WTC11 (cell line): ENCODE data around the gene CTNNA3. TPM values are rescaled to one million over a fixed set of nuclear protein-coding genes. Genes with fewer than 3 reads are reported as not detected.

Experiments
- ATAC-seq: fragments of 200-7000 bp; cut with Tn5 transposase; 2 replicates; pipeline ENCODE4 v1.10.0; 2021; ENCODE audit warnings: mild to moderate bottlenecking, moderate library complexity
- CTCF ChIA-PET: fragments of 300-600 bp; sonication (Branson Sonifier 250); formaldehyde crosslinking; loops from one replicate; lab custom pipeline; 2021; ENCODE audit warnings: antibody characterized with exemption; lab: Charles Lee
- POLR2A ChIA-PET: fragments of 350-600 bp; sonication (Branson Sonifier 250); formaldehyde crosslinking; loops from one replicate; lab custom pipeline; 2021; ENCODE audit warnings: antibody characterized with exemption; lab: Charles Lee
- DNase-seq: peaks from one replicate; pipeline ENCODE4 v3.0.0; 2021; ENCODE audit warnings: low spot score
- H3K27ac Mint-ChIP-seq: 2 replicates; pipeline ENCODE4 v1.8.0; 2021; ENCODE audit warnings: mixed read lengths
- H3K27me3 Mint-ChIP-seq: 2 replicates; pipeline ENCODE4 v1.8.0; 2021; ENCODE audit warnings: low read depth, mild to moderate bottlenecking, moderate library complexity, mixed read lengths
- H3K36me3 Mint-ChIP-seq: 2 replicates; pipeline ENCODE4 v1.8.0; 2021; ENCODE audit warnings: mixed read lengths
- H3K4me1 Mint-ChIP-seq: 2 replicates; pipeline ENCODE4 v1.8.0; 2022; ENCODE audit warnings: mixed read lengths
- H3K4me3 Mint-ChIP-seq: 2 replicates; pipeline ENCODE4 v1.8.0; 2021; ENCODE audit warnings: mild to moderate bottlenecking, moderate library complexity, mixed read lengths
- H3K9me3 Mint-ChIP-seq: 2 replicates; pipeline ENCODE4 v1.8.0; 2021; ENCODE audit warnings: mixed read lengths
- ATF1 ChIP-seq: sonication (generic); formaldehyde crosslinking; IDR thresholded peaks from 2 replicates; pipeline ENCODE4 v1.8.1; 2023; ENCODE audit warnings: mild to moderate bottlenecking, moderate library complexity, missing genetic modification reagents
- CDX4 ChIP-seq: fragments of 250-450 bp; sonication (Bioruptor Pico); IDR thresholded peaks from 2 replicates; pipeline ENCODE4 v1.9.0; 2021; ENCODE audit warnings: moderate library complexity, mild to moderate bottlenecking, inconsistent platforms, borderline replicate concordance
- CREB1 ChIP-seq: sonication (generic); formaldehyde crosslinking; IDR thresholded peaks from 2 replicates; pipeline ENCODE4 v1.8.0; 2023; ENCODE audit warnings: mild to moderate bottlenecking, missing genetic modification reagents
- E2F5 ChIP-seq: sonication (generic); formaldehyde crosslinking; IDR thresholded peaks from 2 replicates; pipeline ENCODE4 v1.8.1; 2022; ENCODE audit warnings: mild to moderate bottlenecking, moderate library complexity, missing genetic modification reagents
- ELF4 ChIP-seq: sonication (generic); formaldehyde crosslinking; IDR thresholded peaks from 2 replicates; pipeline ENCODE4 v1.8.1; 2022; ENCODE audit warnings: low read depth, mild to moderate bottlenecking, moderate library complexity, missing genetic modification reagents
- ESRRA ChIP-seq: sonication (generic); formaldehyde crosslinking; IDR thresholded peaks from 2 replicates; pipeline ENCODE4 v1.8.1; 2022; ENCODE audit warnings: mild to moderate bottlenecking, missing genetic modification reagents, borderline replicate concordance
- ETV6 ChIP-seq: sonication (generic); formaldehyde crosslinking; IDR thresholded peaks from 2 replicates; pipeline ENCODE4 v1.8.1; 2022; ENCODE audit warnings: mild to moderate bottlenecking, missing genetic modification reagents
- GTF2I ChIP-seq: fragments of 250-450 bp; sonication (Bioruptor Pico); conservative IDR thresholded peaks from 2 replicates; pipeline ENCODE4 v1.4.0; 2021; ENCODE audit warnings: mild to moderate bottlenecking
- IRF1 ChIP-seq: sonication (generic); formaldehyde crosslinking; IDR thresholded peaks from 2 replicates; pipeline ENCODE4 v1.8.0; 2023; ENCODE audit warnings: missing genetic modification reagents
- IRF2 ChIP-seq: sonication (generic); formaldehyde crosslinking; IDR thresholded peaks from 2 replicates; pipeline ENCODE4 v1.8.0; 2022; ENCODE audit warnings: low read depth, missing genetic modification reagents, borderline replicate concordance
- MAX ChIP-seq: sonication (generic); formaldehyde crosslinking; IDR thresholded peaks from 2 replicates; pipeline ENCODE4 v1.8.0; 2022; ENCODE audit warnings: mild to moderate bottlenecking, missing genetic modification reagents
- MLX ChIP-seq: sonication (generic); formaldehyde crosslinking; IDR thresholded peaks from 2 replicates; pipeline ENCODE4 v1.8.1; 2023; ENCODE audit warnings: mild to moderate bottlenecking, missing genetic modification reagents, moderate library complexity
- MYBL2 ChIP-seq: sonication (generic); formaldehyde crosslinking; IDR thresholded peaks from 2 replicates; pipeline ENCODE4 v1.8.1; 2023; ENCODE audit warnings: mild to moderate bottlenecking, moderate library complexity, missing genetic modification reagents
- NFATC4 ChIP-seq: fragments of 250-450 bp; sonication (Bioruptor Pico); IDR thresholded peaks from 2 replicates; pipeline ENCODE4 v1.9.0; 2021; ENCODE audit warnings: mild to moderate bottlenecking
- NR1H2 ChIP-seq: sonication (generic); formaldehyde crosslinking; IDR thresholded peaks from 2 replicates; pipeline ENCODE4 v1.9.0; 2021; ENCODE audit warnings: mild to moderate bottlenecking, moderate library complexity, missing genetic modification reagents
- OVOL2 ChIP-seq: fragments of 250-450 bp; sonication (Bioruptor Pico); IDR thresholded peaks from 2 replicates; pipeline ENCODE4 v1.9.0; 2021; ENCODE audit warnings: mild to moderate bottlenecking, borderline replicate concordance
- SMAD4 ChIP-seq: sonication (generic); formaldehyde crosslinking; IDR thresholded peaks from 2 replicates; pipeline ENCODE4 v1.8.0; 2022; ENCODE audit warnings: mild to moderate bottlenecking, missing genetic modification reagents
- STAT6 ChIP-seq: sonication (generic); formaldehyde crosslinking; conservative IDR thresholded peaks from 2 replicates; pipeline ENCODE4 v1.8.1; 2023; ENCODE audit warnings: mild to moderate bottlenecking, low read depth, missing genetic modification reagents, moderate library complexity
- TCF7 ChIP-seq: sonication (generic); formaldehyde crosslinking; IDR thresholded peaks from 2 replicates; pipeline ENCODE4 v1.8.0; 2022; ENCODE audit warnings: mild to moderate bottlenecking, low read depth, missing genetic modification reagents, moderate library complexity
- TEAD1 ChIP-seq: sonication (generic); formaldehyde crosslinking; IDR thresholded peaks from 2 replicates; pipeline ENCODE4 v1.8.0; 2022; ENCODE audit warnings: mild to moderate bottlenecking, missing genetic modification reagents
- TP53 ChIP-seq: sonication (generic); formaldehyde crosslinking; IDR thresholded peaks from 2 replicates; pipeline ENCODE4 v1.8.1; 2023; ENCODE audit warnings: mild to moderate bottlenecking, missing genetic modification reagents
- ZNF138 ChIP-seq: sonication (generic); formaldehyde crosslinking; conservative IDR thresholded peaks from 2 replicates; pipeline ENCODE4 v1.8.1; 2022; ENCODE audit warnings: mild to moderate bottlenecking, moderate library complexity, missing genetic modification reagents
- ZNF219 ChIP-seq: sonication (generic); formaldehyde crosslinking; IDR thresholded peaks from 2 replicates; pipeline ENCODE4 v1.8.0; 2023; ENCODE audit warnings: missing genetic modification reagents, mild to moderate bottlenecking, borderline replicate concordance
- ZNF232 ChIP-seq: sonication (generic); formaldehyde crosslinking; IDR thresholded peaks from 2 replicates; pipeline ENCODE4 v1.8.0; 2022; ENCODE audit warnings: mild to moderate bottlenecking, missing genetic modification reagents
- ZNF396 ChIP-seq: fragments of 250-450 bp; sonication (Bioruptor Pico); IDR thresholded peaks from 2 replicates; pipeline ENCODE4 v1.8.0; 2021; ENCODE audit warnings: mild to moderate bottlenecking, moderate library complexity, borderline replicate concordance
- ZSCAN18 ChIP-seq: fragments of 250-450 bp; sonication (Bioruptor Pico); IDR thresholded peaks from 2 replicates; pipeline ENCODE4 v2.1.2; 2022; ENCODE audit warnings: mild to moderate bottlenecking, moderate library complexity
- total RNA-seq: library from RNA; stranded (reverse); gene quantifications from 3 replicates; pipeline ENCODE4 v1.2.3, GENCODE V29; 2021

Gene CTNNA3
- total RNA-seq, 1 experiment from 2014 or later = 6.1 TPM

GRCh38 chr10:67171970-67172369 lies 524.0 kb downstream of the CTNNA3 start:
- ChIA-PET POLR2A (no interaction called here), CTCF (no interaction called here)
- H3K27ac Mint-ChIP-seq = no peak overlapping the region
- TF ChIP-seq ELF4 (no peak), SMAD4 (CRISPR knock-in tag) (no peak), ATF1 (CRISPR knock-in tag) (no peak), ZNF219 (CRISPR knock-in tag) (no peak), ETV6 (CRISPR knock-in tag) (no peak), ZNF138 (CRISPR knock-in tag) (no peak), TEAD1 (no peak), MLX (CRISPR knock-in tag) (no peak), OVOL2 (CRISPR knock-in tag) (no peak), TP53 (no peak), STAT6 (CRISPR knock-in tag) (no peak), GTF2I (CRISPR knock-in tag) (no peak)
- ATAC-seq (no peak), DNase-seq (no peak)
- H3K36me3 Mint-ChIP-seq = peaks cover 18% of the 10 kb centered on the region
- H3K9me3 Mint-ChIP-seq = peaks cover 29% of the 10 kb centered on the region
- H3K4me3 Mint-ChIP-seq = no peak overlapping the region
- H3K4me1 Mint-ChIP-seq = no peaks in the 10 kb centered on the region
- no peaks in the 10 kb centered on the region for H3K27me3 Mint-ChIP-seq

GRCh38 chr10:67156239-67156638 lies 539.8 kb downstream of the CTNNA3 start:
- Mint-ChIP-seq H3K36me3 (no peaks in the 10 kb centered on the region), H3K4me1 (peaks cover 25% of the 10 kb centered on the region), H3K27me3 (no peaks in the 10 kb centered on the region), H3K27ac (no peak overlapping the region; the same call in 1 of the 2 replicates), H3K9me3 (no peaks in the 10 kb centered on the region), H3K4me3 (no peak overlapping the region)
- POLR2A ChIA-PET = no interaction called here
- DNase-seq (no peak), ATAC-seq (no peak)
- CTCF ChIA-PET = no interaction called here
- no peak for TF ChIP-seq E2F5 (CRISPR knock-in tag)
- no peak for TF ChIP-seq NFATC4 (CRISPR knock-in tag)
- TF ChIP-seq IRF1 (CRISPR knock-in tag) = no peak
- TF ChIP-seq ELF4 = no peak
- TF ChIP-seq IRF2 (CRISPR knock-in tag) = no peak
- TF ChIP-seq ZNF219 (CRISPR knock-in tag) = no peak
- no peak for TF ChIP-seq MYBL2 (CRISPR knock-in tag)
- no peak for TF ChIP-seq ZNF396
- TF ChIP-seq ZNF232 = no peak
- no peak for TF ChIP-seq TCF7 (CRISPR knock-in tag)
- TF ChIP-seq MAX (CRISPR knock-in tag) = no peak
- TF ChIP-seq NR1H2 (CRISPR knock-in tag) = no peak
- TF ChIP-seq ZNF138 (CRISPR knock-in tag) = no peak
- TF ChIP-seq CREB1 (CRISPR knock-in tag) = no peak
- no peak for TF ChIP-seq ZSCAN18 (CRISPR knock-in tag)
- no peak for TF ChIP-seq CDX4 (CRISPR knock-in tag)
- no peak for TF ChIP-seq ESRRA (CRISPR knock-in tag)
